ENCODE measurements around the gene IER3. TPM values are rescaled to one million over a fixed set of nuclear protein-coding genes. Genes with fewer than 3 reads are reported as not detected.

Gene IER3
- total and polyA plus RNA-seq, 4 donors = 1.3 to 8.1 (median 6.7) TPM

DNA sequence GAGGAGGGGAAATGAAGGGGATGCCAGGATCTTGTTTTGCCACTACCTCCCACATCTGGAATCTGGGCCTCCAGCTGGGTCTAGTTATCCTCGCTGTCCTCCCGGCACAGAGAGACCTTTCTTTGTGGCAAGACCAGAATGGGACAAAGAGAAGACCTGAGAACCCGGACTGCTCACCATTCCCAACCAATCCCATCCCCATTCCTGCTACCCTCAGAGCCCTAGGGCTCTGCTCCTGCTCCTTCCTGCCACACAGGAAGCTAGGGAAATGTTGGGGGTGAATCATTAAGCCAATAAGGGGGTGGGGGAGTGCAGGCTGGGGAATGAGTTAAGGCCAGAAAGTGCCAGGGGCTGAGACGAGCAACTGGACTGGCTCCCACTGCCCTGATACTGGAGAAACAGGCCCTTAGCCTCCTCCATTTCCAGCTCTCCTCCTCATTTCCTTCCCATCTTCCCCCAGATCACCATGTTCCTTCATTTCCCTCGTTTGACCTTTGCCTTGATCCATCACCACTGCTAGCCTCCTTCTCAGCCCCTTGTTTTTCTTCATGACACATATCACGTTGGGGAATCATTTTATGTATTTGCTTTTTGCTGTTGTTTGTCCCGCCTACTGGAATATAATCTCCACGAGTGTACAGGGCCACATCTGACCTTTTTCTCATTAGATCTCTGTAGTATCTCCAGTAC lies 4.6 kb upstream of the IER3 start:
- Histone ChIP-seq H3K9me3 (ENCODE audit: control insufficient read depth in 4 of 4, low read length in 3 of 4) (no peaks in the 10 kb centered on the region), H3K9ac (ENCODE audit: low read depth in 1 of 2, low read length in 2 of 2) (no peak overlapping the region), H3K27me3 (ENCODE audit: control insufficient read depth in 4 of 4, insufficient read depth in 4 of 4, low read length in 3 of 4) (no peaks in the 10 kb centered on the region), H3K4me1 (ENCODE audit: control insufficient read depth in 4 of 4, insufficient read depth in 4 of 4, low read length in 3 of 4) (peaks cover 6 to 26% (median 21%) of the 10 kb centered on the region in 4 donors), H3K4me3 (ENCODE audit: low read depth in 1 of 3, low read length in 3 of 3) (no peak overlapping the region), H3K27ac (ENCODE audit: low read depth in 1 of 2, low read length in 2 of 2) (peak overlapping the region in 1 of 2 donors; percentile 16), H3K36me3 (ENCODE audit: control insufficient read depth in 4 of 4, insufficient read depth in 3 of 4, low read depth in 1 of 4, low read length in 3 of 4) (no peaks in the 10 kb centered on the region)
- DNase-seq (ENCODE audit: low spot score) = no peak
- TF ChIP-seq, protein P1, sequence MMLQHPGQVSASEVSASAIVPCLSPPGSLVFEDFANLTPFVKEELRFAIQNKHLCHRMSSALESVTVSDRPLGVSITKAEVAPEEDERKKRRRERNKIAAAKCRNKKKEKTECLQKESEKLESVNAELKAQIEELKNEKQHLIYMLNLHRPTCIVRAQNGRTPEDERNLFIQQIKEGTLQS (IDR thresholded peaks at IDR 0.05) = no peak
- TF ChIP-seq RXRA (IDR thresholded peaks at IDR 0.05) = no peak
- no peak for TF ChIP-seq JUND (IDR thresholded peaks at IDR 0.05)
- no peak for TF ChIP-seq HNF4G (IDR thresholded peaks at IDR 0.05)
- no peak for TF ChIP-seq GABPA (IDR thresholded peaks at IDR 0.05 in 1 of 2, conservative IDR thresholded peaks at IDR 0.05 in 1 of 2)
- no peak for TF ChIP-seq TAF1 (conservative IDR thresholded peaks at IDR 0.05)
- TF ChIP-seq HNF4A (conservative IDR thresholded peaks at IDR 0.05) = no peak
- TF ChIP-seq, protein P2, sequence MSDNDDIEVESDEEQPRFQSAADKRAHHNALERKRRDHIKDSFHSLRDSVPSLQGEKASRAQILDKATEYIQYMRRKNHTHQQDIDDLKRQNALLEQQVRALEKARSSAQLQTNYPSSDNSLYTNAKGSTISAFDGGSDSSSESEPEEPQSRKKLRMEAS (IDR thresholded peaks at IDR 0.05) = no peak
- TF ChIP-seq FOXA2 (IDR thresholded peaks at IDR 0.05) = no peak
- no peak for TF ChIP-seq NR2F2 (IDR thresholded peaks at IDR 0.05)
- TF ChIP-seq RAD21 (IDR thresholded peaks at IDR 0.05) = no peak
- 76% methylated on average over 8 of the region's 8 CpGs for WGBS

DNA sequence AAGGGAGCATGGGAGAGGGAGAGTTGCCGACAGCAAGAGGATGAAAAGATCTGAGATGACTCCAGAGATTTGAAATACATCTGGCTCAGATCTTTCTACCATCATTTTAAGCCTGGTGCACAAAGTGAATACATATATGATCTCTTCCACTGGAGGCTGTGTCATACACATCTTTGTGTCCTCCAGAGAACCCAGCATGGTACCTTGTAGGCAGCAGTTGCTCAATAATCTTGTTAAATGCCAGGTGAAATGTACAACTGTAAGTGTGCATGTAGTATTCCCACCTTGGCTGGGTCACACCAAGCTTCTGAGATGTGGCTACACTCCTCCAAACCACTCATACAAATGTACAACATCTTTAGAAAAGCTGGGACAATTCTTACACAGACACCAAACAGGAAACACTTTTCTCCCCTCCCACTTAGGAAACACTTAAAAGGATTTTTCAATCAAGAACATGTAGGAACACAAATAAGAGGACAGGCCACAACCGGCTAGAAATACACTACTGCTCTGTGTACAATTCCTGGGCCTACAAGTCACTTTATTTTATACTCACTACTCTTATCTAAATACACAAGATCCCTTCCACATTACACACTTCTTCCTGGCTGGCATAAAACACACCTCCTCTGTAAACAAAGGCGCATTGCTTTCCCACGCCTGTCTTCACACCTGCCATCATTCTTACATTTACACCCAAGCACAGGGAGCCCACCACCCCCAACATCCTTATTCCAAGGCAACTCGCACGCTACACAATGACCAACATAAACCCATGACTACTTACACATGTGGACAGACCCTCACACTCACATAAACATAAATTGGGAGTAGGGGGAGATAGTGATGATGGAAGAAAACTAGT lies 3.8 kb upstream of the IER3 start:
- Histone ChIP-seq H3K4me1 (ENCODE audit: control insufficient read depth in 4 of 4, insufficient read depth in 4 of 4, low read length in 3 of 4) (peaks cover 6 to 27% (median 21%) of the 10 kb centered on the region in 4 donors), H3K27ac (ENCODE audit: low read depth in 1 of 2, low read length in 2 of 2) (peak overlapping the region in 1 of 2 donors; percentile 16), H3K9me3 (ENCODE audit: control insufficient read depth in 4 of 4, low read length in 3 of 4) (no peaks in the 10 kb centered on the region), H3K27me3 (ENCODE audit: control insufficient read depth in 4 of 4, insufficient read depth in 4 of 4, low read length in 3 of 4) (no peaks in the 10 kb centered on the region), H3K9ac (ENCODE audit: low read depth in 1 of 2, low read length in 2 of 2) (no peak overlapping the region), H3K4me3 (ENCODE audit: low read depth in 1 of 3, low read length in 3 of 3) (no peak overlapping the region), H3K36me3 (ENCODE audit: control insufficient read depth in 4 of 4, insufficient read depth in 3 of 4, low read depth in 1 of 4, low read length in 3 of 4) (no peaks in the 10 kb centered on the region)
- DNase-seq (ENCODE audit: low spot score) = no peak
- WGBS = 84% methylated on average over 6 of the region's 6 CpGs
- no peak for TF ChIP-seq FOXA2 (IDR thresholded peaks at IDR 0.05)
- TF ChIP-seq EGR1 (IDR thresholded peaks at IDR 0.05; ENCODE audit: low read depth in 2 of 2) = no peak
- no peak for TF ChIP-seq YY1 (IDR thresholded peaks at IDR 0.05)
- TF ChIP-seq, protein P1 (IDR thresholded peaks at IDR 0.05) = no peak
- TF ChIP-seq TAF1 (conservative IDR thresholded peaks at IDR 0.05) = no peak
- no peak for TF ChIP-seq RAD21 (IDR thresholded peaks at IDR 0.05)
- TF ChIP-seq GABPA (IDR thresholded peaks at IDR 0.05 in 1 of 2, conservative IDR thresholded peaks at IDR 0.05 in 1 of 2) = no peak
- TF ChIP-seq, protein P3, sequence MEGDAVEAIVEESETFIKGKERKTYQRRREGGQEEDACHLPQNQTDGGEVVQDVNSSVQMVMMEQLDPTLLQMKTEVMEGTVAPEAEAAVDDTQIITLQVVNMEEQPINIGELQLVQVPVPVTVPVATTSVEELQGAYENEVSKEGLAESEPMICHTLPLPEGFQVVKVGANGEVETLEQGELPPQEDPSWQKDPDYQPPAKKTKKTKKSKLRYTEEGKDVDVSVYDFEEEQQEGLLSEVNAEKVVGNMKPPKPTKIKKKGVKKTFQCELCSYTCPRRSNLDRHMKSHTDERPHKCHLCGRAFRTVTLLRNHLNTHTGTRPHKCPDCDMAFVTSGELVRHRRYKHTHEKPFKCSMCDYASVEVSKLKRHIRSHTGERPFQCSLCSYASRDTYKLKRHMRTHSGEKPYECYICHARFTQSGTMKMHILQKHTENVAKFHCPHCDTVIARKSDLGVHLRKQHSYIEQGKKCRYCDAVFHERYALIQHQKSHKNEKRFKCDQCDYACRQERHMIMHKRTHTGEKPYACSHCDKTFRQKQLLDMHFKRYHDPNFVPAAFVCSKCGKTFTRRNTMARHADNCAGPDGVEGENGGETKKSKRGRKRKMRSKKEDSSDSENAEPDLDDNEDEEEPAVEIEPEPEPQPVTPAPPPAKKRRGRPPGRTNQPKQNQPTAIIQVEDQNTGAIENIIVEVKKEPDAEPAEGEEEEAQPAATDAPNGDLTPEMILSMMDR (IDR thresholded peaks at IDR 0.05; ENCODE audit: low read depth, low read length, missing input control) = no peak
- TF ChIP-seq FOXA1 (IDR thresholded peaks at IDR 0.05) = no peak
- no peak for TF ChIP-seq RXRA (IDR thresholded peaks at IDR 0.05)
- TF ChIP-seq, protein P2 (IDR thresholded peaks at IDR 0.05) = no peak
- no peak for TF ChIP-seq HNF4A (conservative IDR thresholded peaks at IDR 0.05)
- TF ChIP-seq JUND (IDR thresholded peaks at IDR 0.05) = no peak
- TF ChIP-seq NR2F2 (IDR thresholded peaks at IDR 0.05) = no peak
- no peak for TF ChIP-seq HNF4G (IDR thresholded peaks at IDR 0.05)
- TF ChIP-seq SP1 (IDR thresholded peaks at IDR 0.05) = no peak
- TF ChIP-seq, protein P4, sequence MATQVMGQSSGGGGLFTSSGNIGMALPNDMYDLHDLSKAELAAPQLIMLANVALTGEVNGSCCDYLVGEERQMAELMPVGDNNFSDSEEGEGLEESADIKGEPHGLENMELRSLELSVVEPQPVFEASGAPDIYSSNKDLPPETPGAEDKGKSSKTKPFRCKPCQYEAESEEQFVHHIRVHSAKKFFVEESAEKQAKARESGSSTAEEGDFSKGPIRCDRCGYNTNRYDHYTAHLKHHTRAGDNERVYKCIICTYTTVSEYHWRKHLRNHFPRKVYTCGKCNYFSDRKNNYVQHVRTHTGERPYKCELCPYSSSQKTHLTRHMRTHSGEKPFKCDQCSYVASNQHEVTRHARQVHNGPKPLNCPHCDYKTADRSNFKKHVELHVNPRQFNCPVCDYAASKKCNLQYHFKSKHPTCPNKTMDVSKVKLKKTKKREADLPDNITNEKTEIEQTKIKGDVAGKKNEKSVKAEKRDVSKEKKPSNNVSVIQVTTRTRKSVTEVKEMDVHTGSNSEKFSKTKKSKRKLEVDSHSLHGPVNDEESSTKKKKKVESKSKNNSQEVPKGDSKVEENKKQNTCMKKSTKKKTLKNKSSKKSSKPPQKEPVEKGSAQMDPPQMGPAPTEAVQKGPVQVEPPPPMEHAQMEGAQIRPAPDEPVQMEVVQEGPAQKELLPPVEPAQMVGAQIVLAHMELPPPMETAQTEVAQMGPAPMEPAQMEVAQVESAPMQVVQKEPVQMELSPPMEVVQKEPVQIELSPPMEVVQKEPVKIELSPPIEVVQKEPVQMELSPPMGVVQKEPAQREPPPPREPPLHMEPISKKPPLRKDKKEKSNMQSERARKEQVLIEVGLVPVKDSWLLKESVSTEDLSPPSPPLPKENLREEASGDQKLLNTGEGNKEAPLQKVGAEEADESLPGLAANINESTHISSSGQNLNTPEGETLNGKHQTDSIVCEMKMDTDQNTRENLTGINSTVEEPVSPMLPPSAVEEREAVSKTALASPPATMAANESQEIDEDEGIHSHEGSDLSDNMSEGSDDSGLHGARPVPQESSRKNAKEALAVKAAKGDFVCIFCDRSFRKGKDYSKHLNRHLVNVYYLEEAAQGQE (IDR thresholded peaks at IDR 0.05) = no peak
- TF ChIP-seq, protein P5, sequence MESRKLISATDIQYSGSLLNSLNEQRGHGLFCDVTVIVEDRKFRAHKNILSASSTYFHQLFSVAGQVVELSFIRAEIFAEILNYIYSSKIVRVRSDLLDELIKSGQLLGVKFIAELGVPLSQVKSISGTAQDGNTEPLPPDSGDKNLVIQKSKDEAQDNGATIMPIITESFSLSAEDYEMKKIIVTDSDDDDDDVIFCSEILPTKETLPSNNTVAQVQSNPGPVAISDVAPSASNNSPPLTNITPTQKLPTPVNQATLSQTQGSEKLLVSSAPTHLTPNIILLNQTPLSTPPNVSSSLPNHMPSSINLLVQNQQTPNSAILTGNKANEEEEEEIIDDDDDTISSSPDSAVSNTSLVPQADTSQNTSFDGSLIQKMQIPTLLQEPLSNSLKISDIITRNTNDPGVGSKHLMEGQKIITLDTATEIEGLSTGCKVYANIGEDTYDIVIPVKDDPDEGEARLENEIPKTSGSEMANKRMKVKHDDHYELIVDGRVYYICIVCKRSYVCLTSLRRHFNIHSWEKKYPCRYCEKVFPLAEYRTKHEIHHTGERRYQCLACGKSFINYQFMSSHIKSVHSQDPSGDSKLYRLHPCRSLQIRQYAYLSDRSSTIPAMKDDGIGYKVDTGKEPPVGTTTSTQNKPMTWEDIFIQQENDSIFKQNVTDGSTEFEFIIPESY (IDR thresholded peaks at IDR 0.05) = no peak

Data from liver (tissue), 9 donors.